Right cardiac atrium (tissue), 5 donors: ENCODE data around the gene SERPINB5. TPM values are rescaled to one million over a fixed set of nuclear protein-coding genes. Genes with fewer than 3 reads are reported as not detected.

Experiments
- ATAC-seq, 2 donors: fragments of 200-7000 bp; cut with Tn5 transposase; one replicate each; pipeline versions ENCODE4 v1.8.0 to v1.9.1; 2020; ENCODE audit warnings: moderate library complexity in 2 of 2, mild to moderate bottlenecking in 1 of 2
- DNase-seq, 3 donors: peaks; one replicate each; pipeline ENCODE4 v3.0.0-alpha.2; 2020
- H3K27ac ChIP-seq: one replicate; pipeline ENCODE4 v1.5.1; 2013; ENCODE audit warnings: mild to moderate bottlenecking, low read length, control low read depth, moderate library complexity
- H3K27me3 ChIP-seq: one replicate; pipeline ENCODE4 v1.6.1; 2013; ENCODE audit not compliant: control insufficient read depth, insufficient read depth
- H3K4me1 ChIP-seq: one replicate; pipeline ENCODE4 v1.6.1; 2013; ENCODE audit warnings: low read length; ENCODE audit not compliant: control insufficient read depth, insufficient read depth
- H3K4me3 ChIP-seq: one replicate; pipeline ENCODE4 v1.5.1; 2013; ENCODE audit warnings: low read length, control low read depth
- H3K9me3 ChIP-seq: one replicate; pipeline ENCODE4 v1.6.1; 2013; ENCODE audit warnings: low read length; ENCODE audit not compliant: control insufficient read depth
- WGBS: extraction: QIAGEN DNeasy Blood & Tissue Kit; methylation state at CpG from one replicate; pipeline ENCODE4 v1.1.7; 2013; 5-methylcytosine and 5-hydroxymethylcytosine counted together
- intact Hi-C, 4 donors: fragments of 100-400 bp; cut with DNase I; formaldehyde crosslinking; loops; one replicate each; pipeline versions ENCODE4 v1.11.0 to v1.14.0; 2022 to 2023
- polyA plus RNA-seq: library from polyadenylated mRNA; stranded (reverse); fragments of 200-250 nt; gene quantifications from one replicate; pipeline ENCODE4 v1.2.3, GENCODE V29; 2013
- total RNA-seq, 4 donors: library from RNA; stranded (reverse); fragmentation: NEBNext Ultra II Directional; extraction: Animal tissue kit (Norgen Biotek cat#: 25700); gene quantifications; one replicate each; pipeline ENCODE4 v1.2.1, GENCODE V29; 2021
- donor health status: healthy with polysubstance abuse.
- donor health status: DM: no; HTN: yes; CAD: no.
- donor health status: DM: no; HTN: no; CAD: no.
- donor health status: DM: no; HTN: yes; CAD: no; lungs with severe emphysema.
- donor health status: DM: yes; HTN: yes; CAD: no.

The SERPINB5 gene
- total and polyA plus RNA-seq, 5 donors = not detected

GRCh38 chr18:63467699-63468098 is 9.1 kb upstream of the SERPINB5 start:
- no peaks in the 10 kb centered on the region for H3K4me1 ChIP-seq
- no peak overlapping the region for H3K27ac ChIP-seq
- H3K9me3 ChIP-seq = no peaks in the 10 kb centered on the region
- H3K4me3 ChIP-seq = no peak overlapping the region
- intact Hi-C loops = no loop called here
- H3K27me3 ChIP-seq = no peaks in the 10 kb centered on the region
- WGBS = 84% methylated on average over 4 of the region's 4 CpGs
- ATAC-seq (no peak), DNase-seq (no peak)

GRCh38 chr18:63468575-63468974 is 8.2 kb upstream of the SERPINB5 start:
- ATAC-seq (no peak), DNase-seq (no peak)
- H3K27me3 ChIP-seq = no peaks in the 10 kb centered on the region
- H3K9me3 ChIP-seq = no peaks in the 10 kb centered on the region
- no peaks in the 10 kb centered on the region for H3K4me1 ChIP-seq
- intact Hi-C loops = no loop called here
- WGBS = 94% methylated on average over 3 of the region's 3 CpGs
- no peak overlapping the region for H3K4me3 ChIP-seq
- H3K27ac ChIP-seq = no peak overlapping the region

DNA sequence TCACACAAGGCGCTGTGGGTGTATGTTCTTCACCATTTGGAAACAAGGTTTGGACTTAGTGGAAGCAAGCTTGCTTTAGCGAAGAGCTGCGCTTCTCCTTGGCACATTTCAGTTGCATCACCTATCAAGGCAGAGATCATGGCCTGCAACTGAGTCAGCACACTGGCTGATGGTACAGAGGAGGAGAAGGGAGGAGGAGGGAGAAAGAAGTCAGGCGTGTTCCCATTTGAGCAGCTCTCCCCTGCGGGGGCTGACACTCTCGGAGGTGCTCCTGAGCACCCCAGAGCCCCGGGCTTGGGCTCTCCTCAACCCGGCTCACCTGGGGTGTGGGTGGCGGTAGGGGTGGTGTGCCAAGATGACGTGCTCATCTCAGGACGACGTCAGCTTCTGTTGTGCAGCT is 6.0 kb upstream of the SERPINB5 start:
- intact Hi-C loops = no loop called here
- H3K4me1 ChIP-seq = no peaks in the 10 kb centered on the region
- ATAC-seq (no peak), DNase-seq (no peak)
- no peak overlapping the region for H3K4me3 ChIP-seq
- H3K9me3 ChIP-seq = no peaks in the 10 kb centered on the region
- WGBS = 86% methylated on average over 12 of the region's 12 CpGs
- H3K27ac ChIP-seq = no peak overlapping the region
- H3K27me3 ChIP-seq = no peaks in the 10 kb centered on the region

DNA sequence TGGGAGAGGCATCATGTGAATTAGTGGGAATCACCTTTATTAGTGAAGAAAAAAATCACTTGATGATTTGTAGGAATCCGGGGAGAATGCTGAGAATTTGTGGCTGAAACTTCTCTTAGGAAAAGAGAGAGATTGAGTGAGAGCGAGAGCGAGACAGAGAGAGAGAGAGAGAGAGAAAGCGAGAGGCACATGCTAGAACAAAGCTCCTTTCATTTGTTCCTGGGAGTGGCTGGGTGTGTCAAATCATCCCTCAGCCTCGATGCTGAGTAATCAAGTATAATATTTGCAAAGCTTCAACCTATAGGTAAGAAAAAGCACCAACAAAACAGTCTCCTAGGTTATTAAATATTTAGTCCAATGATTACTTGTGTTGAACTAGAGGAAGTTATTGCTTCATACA is 4.4 kb upstream of the SERPINB5 start:
- ATAC-seq = no peak
- no peaks in the 10 kb centered on the region for H3K9me3 ChIP-seq
- no peak overlapping the region for H3K27ac ChIP-seq
- 59% methylated on average over 5 of the region's 5 CpGs for WGBS
- no peaks in the 10 kb centered on the region for H3K27me3 ChIP-seq
- no peaks in the 10 kb centered on the region for H3K4me1 ChIP-seq
- H3K4me3 ChIP-seq = no peak overlapping the region
- intact Hi-C loops = no loop called here
- DNase-seq = no peak

GRCh38 chr18:63477200-63477599 is 442 bp downstream of the SERPINB5 start:
- Histone ChIP-seq H3K27ac (no peak overlapping the region), H3K27me3 (no peaks in the 10 kb centered on the region), H3K9me3 (no peaks in the 10 kb centered on the region), H3K4me1 (no peaks in the 10 kb centered on the region), H3K4me3 (no peak overlapping the region)
- no peak for ATAC-seq
- intact Hi-C loops = no loop called here
- 85% methylated on average over 7 of the region's 7 CpGs for WGBS
- DNase-seq = no peak

GRCh38 chr18:63477968-63478367 is 1.2 kb downstream of the SERPINB5 start:
- 61% methylated on average over 6 of the region's 6 CpGs for WGBS
- no peak for DNase-seq
- Histone ChIP-seq H3K27me3 (no peaks in the 10 kb centered on the region), H3K4me3 (no peak overlapping the region), H3K4me1 (no peaks in the 10 kb centered on the region), H3K9me3 (no peaks in the 10 kb centered on the region), H3K27ac (no peak overlapping the region)
- intact Hi-C loops = no loop called here
- ATAC-seq = no peak

DNA sequence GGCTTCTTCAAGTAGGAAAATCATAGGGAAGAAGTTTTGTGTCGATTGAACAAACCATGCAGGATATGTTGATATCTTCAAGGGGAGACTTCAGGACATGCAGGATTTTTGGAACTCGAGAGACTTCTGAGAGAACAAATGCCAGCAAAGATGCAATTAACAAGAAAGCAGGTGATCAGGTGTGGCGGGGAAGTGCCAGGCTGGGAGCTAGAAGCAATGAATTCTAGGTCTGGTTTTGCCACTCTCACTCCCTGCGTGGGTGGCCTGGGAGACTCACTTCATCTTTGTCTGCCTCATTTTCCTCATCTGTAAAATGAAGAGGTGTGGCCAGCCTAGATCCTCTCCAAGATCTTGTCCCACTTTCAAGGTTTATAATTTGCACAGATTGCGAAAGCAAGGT is 3.1 kb downstream of the SERPINB5 start:
- Histone ChIP-seq H3K4me1 (no peaks in the 10 kb centered on the region), H3K4me3 (no peak overlapping the region), H3K27ac (no peak overlapping the region), H3K27me3 (no peaks in the 10 kb centered on the region), H3K9me3 (no peaks in the 10 kb centered on the region)
- intact Hi-C loops = no loop called here
- WGBS = 84% methylated on average over 5 of the region's 5 CpGs
- ATAC-seq = no peak
- DNase-seq = no peak

GRCh38 chr18:63480476-63480875 is 3.7 kb downstream of the SERPINB5 start:
- Histone ChIP-seq H3K4me1 (no peaks in the 10 kb centered on the region), H3K4me3 (no peak overlapping the region), H3K9me3 (no peaks in the 10 kb centered on the region), H3K27ac (no peak overlapping the region), H3K27me3 (no peaks in the 10 kb centered on the region)
- DNase-seq (no peak), ATAC-seq (no peak)
- WGBS = 89% methylated on average over 1 of the region's 1 CpG
- intact Hi-C loops = no loop called here

DNA sequence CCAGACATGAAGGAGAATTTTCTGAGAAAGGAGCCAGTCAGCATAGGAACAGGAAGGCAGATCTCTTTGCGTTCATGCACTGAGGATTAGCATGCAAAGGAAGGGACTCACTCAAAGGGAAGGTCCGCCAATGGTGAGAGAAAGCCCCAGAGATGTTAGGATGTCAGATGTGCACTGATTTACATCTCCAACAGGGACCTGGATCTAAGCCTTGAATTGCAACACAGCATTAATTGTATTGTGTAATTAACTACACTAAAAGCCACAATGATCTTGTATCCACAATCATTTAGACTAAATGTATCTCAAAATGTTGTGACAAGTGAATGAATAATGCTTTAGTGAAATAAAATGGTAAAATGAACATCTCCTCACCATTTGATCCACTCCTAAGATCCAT is 4.2 kb downstream of the SERPINB5 start:
- Histone ChIP-seq H3K9me3 (no peaks in the 10 kb centered on the region), H3K4me1 (no peaks in the 10 kb centered on the region), H3K4me3 (no peak overlapping the region), H3K27me3 (no peaks in the 10 kb centered on the region), H3K27ac (no peak overlapping the region)
- DNase-seq = no peak
- no peak for ATAC-seq
- WGBS = 64% methylated on average over 2 of the region's 2 CpGs
- intact Hi-C loops = no loop called here

DNA sequence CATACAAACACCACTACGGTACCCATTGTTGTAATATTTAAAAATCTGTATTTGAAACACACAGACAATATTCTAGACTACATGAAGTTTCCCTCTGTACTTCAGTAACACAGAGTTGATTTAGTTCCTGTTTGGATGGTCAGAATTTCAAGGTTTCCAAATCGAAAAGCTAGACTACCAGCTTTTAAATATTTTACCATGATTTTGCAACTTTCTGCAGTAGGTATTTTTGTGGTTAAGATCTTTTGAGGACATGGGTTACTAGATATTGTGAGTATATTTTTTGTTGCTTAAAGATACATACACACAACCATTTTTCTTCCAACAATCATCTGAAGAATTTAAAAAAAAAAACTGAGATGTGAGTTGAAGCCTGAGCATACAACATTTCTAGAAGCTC is 10.9 kb downstream of the SERPINB5 start:
- DNase-seq (no peak), ATAC-seq (no peak)
- Histone ChIP-seq H3K4me1 (no peaks in the 10 kb centered on the region), H3K27ac (no peak overlapping the region), H3K9me3 (no peaks in the 10 kb centered on the region), H3K4me3 (no peak overlapping the region), H3K27me3 (no peaks in the 10 kb centered on the region)
- intact Hi-C loops = no loop called here
- 76% methylated on average over 2 of the region's 2 CpGs for WGBS

DNA sequence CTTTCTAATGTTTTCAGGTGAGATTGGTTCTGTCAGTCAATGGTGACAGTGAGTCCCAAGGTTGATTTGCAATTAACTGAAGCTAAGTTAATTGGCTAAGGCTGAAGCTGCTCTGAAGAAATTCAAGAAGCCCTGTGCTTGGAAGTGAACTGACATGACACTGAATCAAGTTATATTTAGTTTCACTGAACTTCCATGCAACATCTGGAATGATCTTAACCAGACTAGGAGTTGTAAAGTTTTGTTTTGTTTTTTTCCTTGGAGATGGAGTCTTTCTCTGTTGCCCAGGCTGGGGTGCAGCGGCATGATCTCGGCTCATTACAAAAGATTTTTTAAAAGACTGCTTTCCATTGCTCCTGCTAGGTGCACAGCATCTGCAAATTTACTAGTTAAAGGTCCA is 11.4 kb downstream of the SERPINB5 start:
- H3K4me1 ChIP-seq = no peaks in the 10 kb centered on the region
- H3K4me3 ChIP-seq = no peak overlapping the region
- H3K27me3 ChIP-seq = no peaks in the 10 kb centered on the region
- WGBS = 81% methylated on average over 2 of the region's 2 CpGs
- intact Hi-C loops = no loop called here
- ATAC-seq (no peak), DNase-seq (no peak)
- H3K9me3 ChIP-seq = no peaks in the 10 kb centered on the region
- no peak overlapping the region for H3K27ac ChIP-seq

DNA sequence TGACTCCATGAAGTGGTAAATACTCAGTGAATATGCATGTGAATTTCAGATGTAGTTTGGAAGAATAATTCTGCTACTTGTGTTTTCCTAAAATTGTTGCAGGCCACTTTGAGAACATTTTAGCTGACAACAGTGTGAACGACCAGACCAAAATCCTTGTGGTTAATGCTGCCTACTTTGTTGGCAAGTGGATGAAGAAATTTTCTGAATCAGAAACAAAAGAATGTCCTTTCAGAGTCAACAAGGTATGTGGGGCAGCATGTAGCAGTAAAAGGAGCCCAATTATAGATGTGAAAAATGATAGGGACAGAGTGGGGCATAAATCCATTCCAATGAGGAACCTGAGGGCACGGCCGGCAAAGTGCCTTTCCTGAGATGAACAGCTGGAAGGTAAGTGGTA is 16.1 kb downstream of the SERPINB5 start:
- no peak overlapping the region for H3K27ac ChIP-seq
- H3K4me3 ChIP-seq = no peak overlapping the region
- DNase-seq (no peak), ATAC-seq (no peak)
- 83% methylated on average over 3 of the region's 3 CpGs for WGBS
- H3K27me3 ChIP-seq = no peaks in the 10 kb centered on the region
- no peaks in the 10 kb centered on the region for H3K4me1 ChIP-seq
- intact Hi-C loops = no loop called here
- H3K9me3 ChIP-seq = no peaks in the 10 kb centered on the region
